ENCODE results near the gene RAD17.

GRCh38 chr5:69343083-69343482 is 26.5 kb upstream of the RAD17 start:
- TF ChIP-seq POLR2A (IDR thresholded peaks at IDR 0.05), result no peak
- no peak for TF ChIP-seq CTCF (IDR thresholded peaks at IDR 0.05)

Data from esophagus squamous epithelium (tissue), 4 donors.